Measurements from ENCODE around the gene MVB12A. TPM values are rescaled to one million over a fixed set of nuclear protein-coding genes. Genes with fewer than 3 reads are reported as not detected.

Gene MVB12A
- total RNA-seq, 2 experiments from 2014 or later = 44.5 to 45.3 TPM

DNA sequence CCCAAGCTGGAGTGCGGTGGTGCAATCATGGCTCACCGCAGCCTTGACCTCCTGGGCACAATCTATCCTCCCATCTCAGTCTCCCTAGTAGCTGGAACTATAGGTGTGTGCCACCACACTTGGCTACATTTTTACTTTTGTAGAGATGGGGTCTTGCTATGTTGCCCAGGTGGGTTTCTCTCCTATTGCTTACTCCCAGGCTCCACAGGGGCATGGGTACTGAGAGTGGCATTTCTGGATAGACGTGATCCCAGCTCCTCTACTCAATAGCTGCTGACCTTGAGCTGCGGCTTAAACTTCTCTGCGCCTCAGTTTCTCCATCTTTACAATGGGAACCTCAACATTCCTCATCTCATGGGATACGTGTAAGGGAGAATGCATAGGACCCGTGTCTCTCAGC is 11.6 kb downstream of the MVB12A start:
- no peaks in the 10 kb centered on the region for H3K9me3 Mint-ChIP-seq
- H3K4me1 Mint-ChIP-seq = no peaks in the 10 kb centered on the region
- no peak overlapping the region for H3K4me3 Mint-ChIP-seq
- ChIA-PET POLR2A (no interaction called here), CTCF (no interaction called here)
- H3K27me3 Mint-ChIP-seq = no peaks in the 10 kb centered on the region
- H3K36me3 Mint-ChIP-seq (ENCODE audit: low read depth) = no peaks in the 10 kb centered on the region
- no peak for DNase-seq
- no peak overlapping the region for H3K27ac Mint-ChIP-seq

DNA sequence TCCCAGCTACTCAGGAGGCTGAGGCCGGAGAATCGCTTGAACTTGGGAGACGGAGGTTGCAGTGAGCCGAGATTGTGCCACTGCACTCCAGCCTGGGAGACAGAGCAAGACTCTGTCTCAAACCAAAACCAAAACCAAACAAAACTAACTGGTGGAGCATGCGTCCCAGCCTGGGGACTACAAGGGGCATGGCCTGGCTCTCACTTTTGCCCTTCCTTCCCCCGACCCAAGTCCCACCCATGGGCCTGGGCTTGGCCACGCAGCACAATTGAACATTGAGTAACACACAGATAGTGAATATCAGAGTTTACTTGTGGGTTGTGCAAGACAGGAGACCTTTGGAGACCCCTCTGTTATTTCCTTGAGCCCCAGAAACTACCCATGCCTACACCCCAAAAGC is 15.4 kb downstream of the MVB12A start:
- Mint-ChIP-seq H3K9me3 (no peaks in the 10 kb centered on the region), H3K4me3 (no peak overlapping the region), H3K36me3 (ENCODE audit: low read depth) (no peaks in the 10 kb centered on the region), H3K27me3 (no peaks in the 10 kb centered on the region), H3K4me1 (no peaks in the 10 kb centered on the region), H3K27ac (no peak overlapping the region)
- CTCF ChIA-PET = no interaction called here
- DNase-seq = no peak
- POLR2A ChIA-PET = no interaction called here

DNA sequence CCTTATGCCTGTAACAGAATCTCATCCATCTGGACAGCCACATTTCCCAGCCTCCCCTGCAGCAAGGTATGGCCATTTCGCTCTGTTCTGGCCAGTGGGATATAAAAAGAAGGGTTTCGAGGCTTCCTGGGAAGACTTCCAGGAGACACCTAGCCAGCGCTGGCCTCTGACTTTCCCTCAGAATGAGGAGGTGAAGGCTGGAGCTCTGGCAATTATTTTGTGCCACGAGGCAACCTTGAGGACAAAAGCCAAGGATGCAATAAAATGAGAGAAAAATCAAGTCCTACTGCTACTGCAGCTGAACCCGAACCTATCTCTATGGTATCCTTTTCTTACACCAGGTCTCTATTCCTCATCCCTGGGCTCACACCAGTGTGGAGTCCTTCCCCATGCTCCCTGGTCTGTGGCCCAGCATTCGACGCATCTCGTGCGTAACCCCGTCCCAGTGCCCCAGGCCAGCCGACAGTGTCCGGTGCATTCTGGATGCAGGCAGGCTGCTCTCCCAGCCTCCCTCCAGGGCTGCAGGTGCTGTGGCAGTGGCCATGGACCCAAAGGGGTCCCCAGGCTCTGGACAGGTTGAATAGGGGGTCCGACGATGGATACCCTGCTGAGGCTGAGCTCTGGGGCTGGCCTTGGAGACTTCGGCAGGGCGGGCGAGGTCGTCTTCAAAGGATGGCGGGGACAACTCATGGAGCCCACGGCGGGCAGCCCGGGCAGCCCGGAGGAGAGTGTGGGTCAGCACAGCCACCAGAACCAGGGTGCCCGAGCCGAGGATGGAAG is 16.4 kb downstream of the MVB12A start:
- Mint-ChIP-seq H3K9me3 (peaks cover 2% of the 10 kb centered on the region), H3K4me3 (no peak overlapping the region), H3K36me3 (ENCODE audit: low read depth) (no peaks in the 10 kb centered on the region), H3K27me3 (no peaks in the 10 kb centered on the region), H3K4me1 (no peaks in the 10 kb centered on the region), H3K27ac (no peak overlapping the region)
- ChIA-PET CTCF (interaction anchor here (2.2 kb wide), 1 partner anchor 29 kb away, joined by 6 read pairs; no protein-coding TSS in a partner anchor), POLR2A (no interaction called here)
- no peak for DNase-seq

DNA sequence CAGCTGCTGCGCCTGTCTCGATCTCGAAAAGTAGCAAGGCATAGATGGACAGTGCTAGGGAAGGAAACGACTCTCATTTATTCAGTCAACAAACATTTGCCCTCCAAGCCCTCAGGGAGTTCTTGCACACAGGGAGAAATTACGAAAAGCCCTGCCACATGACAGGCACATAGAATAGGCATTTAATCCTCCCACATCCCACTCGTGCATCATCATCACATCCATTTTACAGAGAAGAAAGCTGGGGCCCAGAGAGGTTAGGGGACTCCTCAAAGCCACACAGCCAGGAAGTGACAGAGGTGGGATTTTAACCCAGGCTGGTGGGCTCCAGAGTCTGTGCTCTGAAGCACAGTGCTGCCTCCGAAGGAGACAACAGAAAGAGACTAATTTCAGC is 17.0 kb downstream of the MVB12A start:
- CTCF ChIA-PET = interaction anchor here (2.2 kb wide), 1 partner anchor 29 kb away, joined by 6 read pairs; no protein-coding TSS in a partner anchor
- Mint-ChIP-seq H3K9me3 (peaks cover 3% of the 10 kb centered on the region), H3K4me1 (no peaks in the 10 kb centered on the region), H3K4me3 (no peak overlapping the region), H3K27me3 (no peaks in the 10 kb centered on the region), H3K36me3 (ENCODE audit: low read depth) (no peaks in the 10 kb centered on the region), H3K27ac (no peak overlapping the region)
- DNase-seq = no peak
- POLR2A ChIA-PET = no interaction called here

DNA sequence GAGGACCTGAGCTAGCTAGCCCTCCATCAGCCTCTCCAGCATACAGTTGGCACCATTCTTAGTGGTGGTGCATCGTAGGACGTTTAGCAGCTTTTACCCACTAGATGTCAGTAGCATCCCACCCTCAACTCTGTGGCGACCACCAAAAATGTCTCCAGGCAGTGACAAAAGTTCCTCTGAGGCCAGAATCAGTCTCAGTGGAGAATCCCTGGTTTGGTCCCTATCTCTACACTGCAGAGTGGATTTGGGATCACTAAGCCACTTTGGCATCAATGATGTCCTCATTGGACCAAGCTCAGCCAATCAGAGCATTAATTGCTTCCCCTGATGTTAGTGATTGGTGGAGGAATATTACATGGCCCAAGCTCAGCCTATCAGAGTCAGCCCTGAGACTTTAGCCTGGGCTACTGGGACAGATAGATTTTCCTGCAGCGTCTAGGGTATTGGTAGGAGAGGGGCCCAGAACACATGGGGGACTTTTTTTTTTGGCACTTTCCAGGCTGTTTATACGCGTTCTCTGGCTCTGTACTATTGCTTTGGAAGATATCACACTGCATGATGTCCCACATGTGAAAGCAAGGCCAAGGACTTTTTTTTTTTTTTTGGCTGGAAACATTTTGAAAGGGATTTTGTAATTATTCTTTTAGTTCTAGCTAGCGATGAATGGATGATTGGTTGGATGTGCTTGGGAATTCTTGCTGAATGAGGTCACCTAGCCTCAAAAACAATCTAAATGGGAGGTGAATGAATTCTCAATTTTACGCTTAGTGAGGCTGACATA is 21.6 kb downstream of the MVB12A start:
- H3K9me3 Mint-ChIP-seq = peaks cover 3% of the 10 kb centered on the region
- no peak overlapping the region for H3K27ac Mint-ChIP-seq
- H3K4me1 Mint-ChIP-seq = no peaks in the 10 kb centered on the region
- H3K27me3 Mint-ChIP-seq = no peaks in the 10 kb centered on the region
- CTCF ChIA-PET = interaction anchor here (0.5 to 1.8 kb wide), 10 partner anchors 8 to 131 kb away, joined by 3 to 13 read pairs (median 4); partner anchors contain the start of gene MVB12A
- no peak for DNase-seq
- POLR2A ChIA-PET = interaction anchor here (0.8 kb wide), 1 partner anchor 36 kb away, joined by 3 read pairs; the partner anchor contains the start of gene BST2
- H3K36me3 Mint-ChIP-seq (ENCODE audit: low read depth) = no peaks in the 10 kb centered on the region
- no peak overlapping the region for H3K4me3 Mint-ChIP-seq

DNA sequence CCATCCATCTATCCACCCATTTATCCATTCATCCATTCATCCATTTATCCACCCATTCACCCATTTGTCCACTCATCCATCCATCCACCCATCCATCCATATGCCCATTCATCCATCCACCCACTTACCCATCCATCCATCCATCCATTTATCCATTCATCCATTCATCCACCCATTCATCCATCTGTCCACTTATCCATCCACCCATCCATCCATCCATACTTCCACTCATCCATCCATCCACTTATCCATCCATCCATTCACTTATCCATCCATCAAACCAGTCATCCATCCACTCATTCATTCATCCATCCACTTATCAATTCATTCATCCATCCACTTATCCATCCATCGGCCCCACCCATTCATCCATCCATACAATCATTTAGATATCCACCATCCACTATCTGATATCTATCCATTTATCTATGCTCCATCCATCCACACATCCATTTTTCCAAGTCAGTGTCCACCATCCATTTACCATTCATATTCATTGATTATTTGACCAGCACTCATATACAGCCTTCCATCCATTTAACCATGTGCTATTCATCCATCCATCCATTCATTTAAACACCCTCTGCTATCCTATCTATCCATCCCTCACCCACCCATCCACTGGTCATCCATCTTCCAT is 25.8 kb downstream of the MVB12A start:
- no peak overlapping the region for H3K4me3 Mint-ChIP-seq
- POLR2A ChIA-PET = no interaction called here

DNA sequence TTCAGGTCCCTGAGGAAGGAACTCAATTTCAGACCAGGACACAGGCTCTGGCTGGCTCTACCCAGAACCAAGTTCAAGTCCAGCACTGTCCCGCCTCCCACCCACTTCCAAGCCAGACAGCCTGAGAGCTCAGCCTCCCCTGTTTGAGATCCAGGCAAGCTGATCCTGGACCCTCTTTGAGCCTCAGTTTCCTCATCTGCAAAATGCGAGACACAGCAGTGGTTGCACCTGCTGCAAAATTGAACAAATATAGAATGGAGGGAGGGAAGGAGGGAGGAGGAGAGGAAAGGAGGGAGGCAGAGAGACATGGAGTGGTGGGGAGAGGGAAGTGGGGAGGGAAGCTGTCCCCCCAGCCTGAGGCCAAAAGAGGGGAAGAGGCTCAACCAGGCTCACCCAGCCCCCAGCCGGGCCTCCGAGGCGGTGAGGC is 27.9 kb downstream of the MVB12A start:
- peaks cover 3% of the 10 kb centered on the region for H3K36me3 Mint-ChIP-seq (ENCODE audit: low read depth)
- no peak for DNase-seq
- POLR2A ChIA-PET = interaction anchor here (0.6 kb wide), 1 partner anchor 14 kb away, joined by 4 read pairs; no protein-coding TSS in a partner anchor
- CTCF ChIA-PET = interaction anchor here (0.7 to 1.4 kb wide), 3 partner anchors 20 to 51 kb away, joined by 5 to 7 read pairs (median 5); no protein-coding TSS in a partner anchor
- peaks cover 16% of the 10 kb centered on the region for H3K27me3 Mint-ChIP-seq
- no peak overlapping the region for H3K27ac Mint-ChIP-seq
- H3K9me3 Mint-ChIP-seq = no peaks in the 10 kb centered on the region
- peaks cover 19% of the 10 kb centered on the region for H3K4me1 Mint-ChIP-seq
- H3K4me3 Mint-ChIP-seq = no peak overlapping the region

More for the DNA sequence above, 25.8 kb downstream of the MVB12A start:
- DNase-seq = no peak
- peaks cover 3% of the 10 kb centered on the region for H3K36me3 Mint-ChIP-seq (ENCODE audit: low read depth)
- peaks cover 12% of the 10 kb centered on the region for H3K4me1 Mint-ChIP-seq
- CTCF ChIA-PET = interaction anchor here (1.4 kb wide), 1 partner anchor 128 kb away, joined by 3 read pairs; no protein-coding TSS in a partner anchor
- peaks cover 16% of the 10 kb centered on the region for H3K27me3 Mint-ChIP-seq
- peaks cover 3% of the 10 kb centered on the region for H3K9me3 Mint-ChIP-seq
- no peak overlapping the region for H3K27ac Mint-ChIP-seq

DNA sequence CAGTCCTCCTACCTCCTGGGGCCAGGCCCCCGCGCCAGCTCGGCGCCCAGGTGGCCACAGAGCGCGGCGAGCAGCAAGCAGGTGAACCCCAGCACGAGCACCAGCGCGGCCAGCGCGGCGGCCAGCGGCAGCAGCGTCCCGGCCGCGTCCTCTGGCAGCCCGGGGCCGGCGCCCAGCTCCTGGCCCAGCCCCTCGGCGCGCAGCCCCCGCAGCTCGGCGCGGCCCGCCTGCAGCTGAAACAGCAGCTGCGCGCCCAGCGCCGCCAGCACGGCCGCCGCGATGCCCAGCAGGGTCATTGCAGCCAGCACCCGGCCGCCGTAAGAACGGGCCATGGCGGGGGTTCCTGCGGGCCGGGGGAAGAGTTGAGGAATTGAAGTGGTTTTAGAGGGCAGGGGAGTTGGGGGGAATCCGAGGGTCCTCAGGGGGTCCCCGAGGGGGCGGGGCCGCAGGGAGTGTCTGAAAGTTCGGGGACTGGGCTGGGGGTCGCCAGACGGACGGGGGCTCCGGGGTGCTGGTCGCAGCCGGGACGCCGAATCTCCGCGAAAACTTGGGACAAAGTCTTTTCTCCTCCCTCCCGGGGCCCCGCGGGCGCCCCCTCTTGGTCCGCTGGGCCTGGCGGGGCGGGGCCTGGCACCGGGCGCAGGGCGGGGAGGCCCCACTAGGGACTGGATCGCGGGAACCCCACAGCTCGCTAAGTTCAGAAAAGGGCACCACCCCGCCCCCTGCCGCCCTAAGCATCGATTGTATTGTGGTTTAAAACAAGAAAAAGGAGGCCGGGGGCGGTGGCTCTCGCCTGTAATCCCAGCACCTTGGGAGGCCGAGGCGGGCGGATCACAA is 28.5 kb downstream of the MVB12A start, which contains the start of gene TMEM221:
TMEM221 (minus strand) TSS at position 538 of the 837 bp plus-strand sequence; CDS start at position 332, 206 bp downstream.
- no peaks in the 10 kb centered on the region for H3K9me3 Mint-ChIP-seq
- H3K27ac Mint-ChIP-seq = no peak within 1 kb of the TSS
- ChIA-PET POLR2A (no interaction called here), CTCF (interaction anchor here (0.6 to 1.4 kb wide), 8 partner anchors 20 to 411 kb away, joined by 3 to 7 read pairs (median 4); partner anchors contain the start of genes MVB12A and RPL18A)
- H3K4me1 Mint-ChIP-seq = peaks cover 19% of the 10 kb centered on the region
- H3K27me3 Mint-ChIP-seq = peaks cover 17% of the 10 kb centered on the region
- peak; percentile 52 for DNase-seq
- no peak within 1 kb of the TSS for H3K4me3 Mint-ChIP-seq
- peaks cover 3% of the 10 kb centered on the region for H3K36me3 Mint-ChIP-seq (ENCODE audit: low read depth)

DNA sequence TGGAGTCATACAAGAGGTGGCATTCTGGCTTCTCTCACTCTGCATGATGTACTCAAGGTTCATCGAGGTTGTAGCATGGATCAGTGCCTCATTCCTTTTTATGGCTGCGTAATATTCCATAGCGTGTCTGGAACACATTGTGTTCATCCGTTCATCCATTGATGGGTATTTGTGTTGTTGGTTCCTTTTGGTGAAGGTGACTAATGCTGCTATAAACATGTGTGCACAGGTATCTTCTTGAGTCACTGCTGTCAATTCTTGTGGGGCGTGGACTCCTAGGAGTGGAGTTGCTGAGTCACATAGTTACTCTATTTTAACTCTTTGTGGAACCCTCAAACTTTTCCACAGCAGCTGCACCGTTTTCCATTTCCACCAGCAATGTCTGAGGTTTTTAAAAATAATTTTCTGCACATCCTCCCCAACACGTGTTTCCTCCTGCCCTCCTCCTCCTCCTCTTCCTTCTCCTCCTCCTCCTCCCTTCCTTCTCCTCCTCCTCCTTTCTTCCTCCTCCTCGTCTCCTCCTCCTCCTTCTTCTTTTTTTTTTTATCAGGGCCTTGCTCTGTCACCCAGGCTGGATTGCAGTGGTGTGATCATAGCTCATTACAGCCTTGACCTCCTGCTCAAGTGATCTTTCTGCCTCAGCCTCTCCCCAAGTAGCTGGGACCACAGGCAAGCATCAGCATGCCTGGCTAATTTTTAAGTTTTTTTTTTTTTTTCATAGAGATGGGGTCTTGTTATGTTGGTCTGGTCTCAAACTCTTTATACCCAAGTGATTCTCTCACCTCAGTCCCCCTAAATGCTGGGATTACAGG is 30.6 kb downstream of the MVB12A start:
- H3K36me3 Mint-ChIP-seq (ENCODE audit: low read depth) = peaks cover 3% of the 10 kb centered on the region

DNA sequence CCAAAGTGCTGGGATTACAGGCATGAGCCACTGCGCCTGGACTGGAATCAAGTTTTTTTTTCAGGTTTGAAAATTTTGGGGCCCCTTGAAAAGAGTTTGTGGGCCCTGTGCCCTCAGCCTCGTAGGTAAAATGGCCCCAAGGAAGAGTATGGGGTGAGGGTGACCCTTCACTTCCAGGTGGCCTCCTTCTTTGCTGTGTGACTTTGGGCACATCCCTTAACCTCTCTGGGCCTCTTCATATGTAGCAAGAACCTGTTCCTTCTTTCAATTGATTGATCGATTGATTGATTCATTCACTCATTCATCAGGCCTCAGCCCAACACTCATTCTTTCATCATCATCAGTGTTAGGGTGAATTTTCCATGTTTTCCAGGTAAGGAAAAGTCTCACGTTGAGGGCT is 32.0 kb downstream of the MVB12A start:
- H3K27ac Mint-ChIP-seq = no peak overlapping the region
- H3K9me3 Mint-ChIP-seq = no peaks in the 10 kb centered on the region
- peaks cover 19% of the 10 kb centered on the region for H3K4me1 Mint-ChIP-seq
- H3K4me3 Mint-ChIP-seq = no peak overlapping the region
- H3K36me3 Mint-ChIP-seq (ENCODE audit: low read depth) = peaks cover 3% of the 10 kb centered on the region
- H3K27me3 Mint-ChIP-seq = peaks cover 41% of the 10 kb centered on the region
- CTCF ChIA-PET = no interaction called here
- POLR2A ChIA-PET = no interaction called here
- DNase-seq = no peak

More for the DNA sequence above, 30.6 kb downstream of the MVB12A start:
- Mint-ChIP-seq H3K4me1 (peaks cover 19% of the 10 kb centered on the region), H3K27ac (no peak overlapping the region), H3K4me3 (no peak overlapping the region), H3K9me3 (no peaks in the 10 kb centered on the region), H3K27me3 (peaks cover 30% of the 10 kb centered on the region)
- ChIA-PET POLR2A (no interaction called here), CTCF (interaction anchor here (0.7 kb wide), 1 partner anchor 26 kb away, joined by 3 read pairs; no protein-coding TSS in a partner anchor)
- peak; percentile 51 for DNase-seq

DNA sequence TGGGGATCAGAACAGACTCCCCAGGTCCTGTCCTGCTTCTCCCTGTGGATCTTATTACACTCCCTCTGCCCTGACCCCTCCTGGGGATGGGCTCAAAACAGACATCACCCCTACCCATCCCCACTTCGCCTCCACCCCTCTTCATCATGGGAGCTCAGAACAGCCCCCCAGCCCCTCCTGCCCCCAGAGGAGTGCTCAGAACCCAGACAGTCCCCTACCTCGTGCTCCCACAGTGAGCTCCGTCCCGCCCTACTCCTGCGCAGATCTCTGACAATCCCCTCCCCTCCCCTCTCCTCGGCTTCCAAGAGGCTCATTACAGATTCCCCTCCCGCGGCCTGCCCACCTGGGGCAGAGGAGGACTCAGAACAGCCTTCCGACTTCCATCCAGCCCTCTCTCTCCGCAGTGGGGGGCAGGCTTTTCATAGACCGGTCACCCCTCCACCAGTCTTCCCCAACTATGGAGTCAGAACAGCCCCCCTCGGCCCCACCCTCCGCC is 34.8 kb downstream of the MVB12A start:
- H3K4me3 Mint-ChIP-seq = no peak overlapping the region
- H3K36me3 Mint-ChIP-seq (ENCODE audit: low read depth) = peaks cover 3% of the 10 kb centered on the region

More for the DNA sequence above, 34.8 kb downstream of the MVB12A start:
- DNase-seq = no peak
- Mint-ChIP-seq H3K9me3 (no peaks in the 10 kb centered on the region), H3K27ac (no peak overlapping the region), H3K4me1 (peaks cover 16% of the 10 kb centered on the region), H3K27me3 (peaks cover 43% of the 10 kb centered on the region)
- CTCF ChIA-PET = interaction anchor here (0.6 to 1.5 kb wide), 3 partner anchors 10 to 88 kb away, joined by 3 to 7 read pairs (median 3); no protein-coding TSS in a partner anchor
- POLR2A ChIA-PET = no interaction called here
